OCI-LY7 (cell line): Measurements from ENCODE around the gene ZC3HAV1L. TPM values are rescaled to one million over a fixed set of nuclear protein-coding genes. Genes with fewer than 3 reads are reported as not detected.

Source experiments
- BruUV-seq: library from RNA; stranded (reverse); fragments of 400-500 nt; replicated peaks from 2 replicates; lab custom pipeline; 2021; lab: Mats Ljungman, UMichigan
- CTCF ChIA-PET: fragments of 300-600 bp; sonication (Branson Sonifier 250); formaldehyde crosslinking; loops from one replicate; lab custom pipeline; 2022; ENCODE audit warnings: antibody characterized with exemption; ENCODE audit not compliant: unreplicated experiment; lab: Charles Lee
- POLR2A ChIA-PET: fragments of 300-600 bp; sonication (Branson Sonifier 250); formaldehyde crosslinking; loops from one replicate; lab custom pipeline; 2022; ENCODE audit warnings: antibody characterized with exemption; lab: Charles Lee
- DNase-seq: peaks from one replicate; pipeline ENCODE4 v3.0.0-alpha.2; 2015; ENCODE audit warnings: low spot score
- H2AFZ ChIP-seq: fragments of 200-600 bp; sonication (generic), shearing (Covaris generic); 2 replicates; pipeline ENCODE4 v1.6.1; 2014; ENCODE audit warnings: mild to moderate bottlenecking, antibody characterized with exemption, low read length, moderate library complexity
- H3K27ac ChIP-seq: fragments of 200-600 bp; sonication (generic); 2 replicates; pipeline ENCODE4 v1.5.1; 2014; ENCODE audit warnings: mixed run types, low read depth, mild to moderate bottlenecking, moderate library complexity, low read length, inconsistent platforms; ENCODE audit not compliant: poor library complexity, severe bottlenecking
- H3K36me3 ChIP-seq: fragments of 200-600 bp; sonication (generic); 2 replicates; pipeline ENCODE4 v1.6.1; 2014; ENCODE audit warnings: mild to moderate bottlenecking, antibody characterized with exemption, low read length, moderate library complexity, mixed read lengths; ENCODE audit not compliant: insufficient read depth
- H3K4me1 ChIP-seq: fragments of 200-600 bp; sonication (generic); 2 replicates; pipeline ENCODE4 v1.5.1; 2014; ENCODE audit warnings: mild to moderate bottlenecking, low read length; ENCODE audit not compliant: insufficient read depth, poor library complexity, severe bottlenecking
- H3K4me2 ChIP-seq: fragments of 200-600 bp; sonication (generic); 2 replicates; pipeline ENCODE4 v1.6.1; 2014; ENCODE audit warnings: mild to moderate bottlenecking, low read length
- H3K4me3 ChIP-seq: fragments of 200-600 bp; sonication (generic); 2 replicates; pipeline ENCODE4 v1.5.1; 2014; ENCODE audit warnings: mild to moderate bottlenecking, low read depth, low read length; ENCODE audit not compliant: poor library complexity, severe bottlenecking
- H3K79me2 ChIP-seq: fragments of 200-600 bp; sonication (generic); 2 replicates; pipeline ENCODE4 v1.6.1; 2016; ENCODE audit warnings: low read depth, mild to moderate bottlenecking, low read length, moderate library complexity, mixed read lengths; ENCODE audit not compliant: insufficient read depth
- H3K9me2 ChIP-seq: fragments of 200-600 bp; sonication (generic); 2 replicates; pipeline ENCODE4 v1.6.1; 2016; ENCODE audit warnings: mild to moderate bottlenecking, low read length, mixed read lengths; ENCODE audit not compliant: insufficient read depth
- H3K9me3 ChIP-seq: fragments of 200-600 bp; sonication (generic); 2 replicates; pipeline ENCODE4 v1.6.1; 2014; ENCODE audit warnings: mild to moderate bottlenecking, mixed run types, low read length, mixed read lengths
- H4K20me1 ChIP-seq: fragments of 200-600 bp; sonication (generic); 2 replicates; pipeline ENCODE4 v1.6.1; 2014; ENCODE audit warnings: mild to moderate bottlenecking, antibody characterized with exemption, low read length, moderate library complexity, mixed read lengths; ENCODE audit not compliant: insufficient read depth
- CTCF ChIP-seq: fragments of 200-600 bp; sonication (generic); conservative IDR thresholded peaks from 2 replicates; pipeline ENCODE4 v1.5.1; 2014; ENCODE audit warnings: mild to moderate bottlenecking, antibody characterized with exemption, low read length, moderate library complexity, mixed read lengths
- EZH2phosphoT487 ChIP-seq: fragments of 200-600 bp; sonication (generic); IDR thresholded peaks from 2 replicates; pipeline ENCODE4 v1.6.1; 2018; ENCODE audit warnings: low read depth, borderline replicate concordance, mild to moderate bottlenecking, mixed run types, antibody characterized with exemption, low read length, moderate library complexity, mixed read lengths
- intact Hi-C: fragments of 100-400 bp; cut with micrococcal nuclease; formaldehyde crosslinking; loops from one replicate; pipeline ENCODE4 v1.10.0; 2022; ENCODE audit not compliant: unreplicated experiment
- total RNA-seq, 2 experiments: library from RNA; depleted of rRNA in 1 of 2; stranded (reverse); fragments of >200 nt in 1 of 2; shearing (Covaris generic) in 1 of 2; gene quantifications; 2 replicates each; pipeline ENCODE4 v1.2.3, GENCODE V29; 2014 to 2022

The ZC3HAV1L gene
- total RNA-seq, 2 experiments from 2014 or later: not detected

- Histone ChIP-seq H2AFZ (no peak overlapping the region), H3K9me3 (no peaks in the 10 kb centered on the region), H3K4me3 (no peak overlapping the region), H3K36me3 (peaks cover 88% of the 10 kb centered on the region), H3K27ac (no peak overlapping the region), H3K4me2 (no peak overlapping the region), H3K4me1 (no peaks in the 10 kb centered on the region), H3K9me2 (no peaks in the 10 kb centered on the region), H3K79me2 (no peaks in the 10 kb centered on the region), H4K20me1 (no peaks in the 10 kb centered on the region)
- no peak for TF ChIP-seq EZH2phosphoT487
- no peak for TF ChIP-seq CTCF
- CTCF ChIA-PET: no interaction called here
- POLR2A ChIA-PET: no interaction called here
- intact Hi-C loops: no loop called here
- no peak for DNase-seq
- no TSS peak for BruUV-seq
Observed at GRCh38 chr7:139047970-139048369, 12.1 kb upstream of the ZC3HAV1L start.

- ChIA-PET POLR2A (interaction anchor here (0.6 to 1.3 kb wide), 5 partner anchors 20 to 1527 kb away, joined by 3 to 9 read pairs (median 4); no protein-coding TSS in a partner anchor), CTCF (no interaction called here)
- no peak overlapping the region for H3K4me3 ChIP-seq
- H3K9me3 ChIP-seq: no peaks in the 10 kb centered on the region
- H2AFZ ChIP-seq: no peak overlapping the region
- H3K4me1 ChIP-seq: no peaks in the 10 kb centered on the region
- H3K9me2 ChIP-seq: no peaks in the 10 kb centered on the region
- no peak overlapping the region for H3K27ac ChIP-seq
- TF ChIP-seq CTCF (no peak), EZH2phosphoT487 (no peak)
- intact Hi-C loops: no loop called here
- no peaks in the 10 kb centered on the region for H3K79me2 ChIP-seq
- DNase-seq: no peak
- no peaks in the 10 kb centered on the region for H4K20me1 ChIP-seq
- H3K36me3 ChIP-seq: peaks cover 75% of the 10 kb centered on the region
- H3K4me2 ChIP-seq: no peak overlapping the region
- BruUV-seq: no TSS peak
Observed at GRCh38 chr7:139046143-139046542, 10.3 kb upstream of the ZC3HAV1L start.
